Astrocyte of the spinal cord (primary cell): ENCODE results near the gene NINJ1.

Experiments
- DNase-seq: peaks from one replicate; pipeline ENCODE4 v3.0.0; 2011; ENCODE audit warnings: low read depth, low spot score
- H3K4me3 ChIP-seq: 2 replicates; pipeline ENCODE4 v1.5.1; 2011; ENCODE audit warnings: low read depth, mild to moderate bottlenecking, low read length, moderate library complexity
- in situ Hi-C: cut with HindIII; loops from 2 replicates; pipeline ENCODE4 v1.10.0; 2017; ENCODE audit warnings: low sequenced_read_pairs
- TF ChIP-seq, protein P1 (sequence below): IDR thresholded peaks from 2 replicates; pipeline ENCODE4 v1.5.1; 2012; ENCODE audit warnings: low read depth, mild to moderate bottlenecking, low read length, inconsistent platforms

Gene NINJ1

DNA sequence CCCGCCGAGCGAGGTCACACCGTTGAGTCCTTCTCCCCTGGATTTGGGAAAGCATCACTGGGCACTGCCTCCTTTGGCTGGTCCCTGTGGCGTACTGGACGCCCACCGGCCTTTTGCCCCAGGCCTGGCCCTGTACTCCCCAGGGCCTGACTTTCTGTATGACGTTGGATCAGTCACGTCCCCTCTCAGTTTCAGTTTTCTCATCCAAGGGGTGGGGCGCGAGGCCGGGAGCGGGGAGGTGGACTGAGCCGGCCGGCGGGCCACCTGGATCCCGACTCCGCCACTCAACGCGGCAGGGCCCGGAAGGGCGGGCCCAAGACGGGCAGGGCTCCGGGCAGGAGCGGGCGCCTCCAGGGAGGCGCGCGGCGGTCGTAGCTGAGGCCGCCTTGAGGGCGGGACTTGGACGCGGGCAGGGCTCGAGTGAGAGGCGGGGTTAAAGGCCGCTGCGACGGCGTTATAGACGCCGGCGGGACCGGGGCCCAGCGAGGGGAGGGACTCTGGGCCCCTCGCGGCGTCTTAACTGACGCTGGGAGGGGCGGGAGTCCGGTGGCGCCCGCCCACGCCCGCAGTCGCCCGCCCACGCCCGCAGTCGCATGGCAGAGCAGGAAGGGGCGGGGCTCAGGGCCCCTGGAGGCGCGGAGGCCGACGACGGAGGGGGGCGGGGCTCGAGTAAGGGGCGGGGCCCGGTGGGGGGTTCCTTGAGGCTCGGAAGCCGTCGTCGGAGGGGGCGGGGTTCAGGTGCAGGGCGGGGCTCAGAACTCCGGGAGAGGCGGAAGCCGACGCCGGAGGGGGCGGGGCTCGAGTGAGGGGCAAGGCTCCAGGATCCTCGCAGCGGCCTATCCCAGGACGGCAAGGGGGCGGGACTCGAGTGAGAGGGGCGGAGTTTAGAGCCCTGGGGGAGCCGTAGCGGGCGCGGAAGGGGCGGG is 38.6 kb downstream of the NINJ1 start:
- peak; percentile 99 for DNase-seq
- H3K4me3 ChIP-seq = peak overlapping the region; percentile 38
- in situ Hi-C loops = no loop called here
- TF ChIP-seq, protein P1, sequence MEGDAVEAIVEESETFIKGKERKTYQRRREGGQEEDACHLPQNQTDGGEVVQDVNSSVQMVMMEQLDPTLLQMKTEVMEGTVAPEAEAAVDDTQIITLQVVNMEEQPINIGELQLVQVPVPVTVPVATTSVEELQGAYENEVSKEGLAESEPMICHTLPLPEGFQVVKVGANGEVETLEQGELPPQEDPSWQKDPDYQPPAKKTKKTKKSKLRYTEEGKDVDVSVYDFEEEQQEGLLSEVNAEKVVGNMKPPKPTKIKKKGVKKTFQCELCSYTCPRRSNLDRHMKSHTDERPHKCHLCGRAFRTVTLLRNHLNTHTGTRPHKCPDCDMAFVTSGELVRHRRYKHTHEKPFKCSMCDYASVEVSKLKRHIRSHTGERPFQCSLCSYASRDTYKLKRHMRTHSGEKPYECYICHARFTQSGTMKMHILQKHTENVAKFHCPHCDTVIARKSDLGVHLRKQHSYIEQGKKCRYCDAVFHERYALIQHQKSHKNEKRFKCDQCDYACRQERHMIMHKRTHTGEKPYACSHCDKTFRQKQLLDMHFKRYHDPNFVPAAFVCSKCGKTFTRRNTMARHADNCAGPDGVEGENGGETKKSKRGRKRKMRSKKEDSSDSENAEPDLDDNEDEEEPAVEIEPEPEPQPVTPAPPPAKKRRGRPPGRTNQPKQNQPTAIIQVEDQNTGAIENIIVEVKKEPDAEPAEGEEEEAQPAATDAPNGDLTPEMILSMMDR = no peak

DNA sequence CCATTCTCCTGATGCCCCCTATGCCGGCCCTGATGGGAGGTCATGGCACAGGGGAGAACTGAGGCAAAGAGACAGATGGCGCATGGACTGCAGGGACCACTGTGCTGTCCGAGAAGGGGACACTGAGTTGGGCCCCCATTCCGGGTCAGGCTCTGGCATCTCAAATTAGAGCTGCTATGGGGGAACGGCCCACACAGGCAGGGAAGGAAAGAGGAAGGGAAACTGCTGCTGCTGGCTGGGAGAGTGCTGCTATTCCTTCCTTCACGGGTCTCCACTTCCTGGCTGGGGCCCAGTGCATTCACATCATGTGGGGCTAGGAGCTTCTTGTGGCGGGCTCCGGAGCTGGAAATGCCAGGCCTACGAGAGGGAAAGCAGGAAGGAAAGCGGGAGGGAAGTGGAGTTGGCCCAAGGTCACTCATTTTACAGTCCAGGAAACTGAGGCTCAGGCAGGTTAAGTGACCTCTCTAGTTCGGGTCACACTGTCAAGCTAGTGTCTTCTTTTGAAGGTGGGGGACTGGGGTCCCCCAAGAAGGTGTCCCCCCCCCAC is 39.3 kb downstream of the NINJ1 start:
- TF ChIP-seq, protein P1 = no peak
- DNase-seq = no peak
- H3K4me3 ChIP-seq = peak overlapping the region; percentile 38
- in situ Hi-C loops = no loop called here

DNA sequence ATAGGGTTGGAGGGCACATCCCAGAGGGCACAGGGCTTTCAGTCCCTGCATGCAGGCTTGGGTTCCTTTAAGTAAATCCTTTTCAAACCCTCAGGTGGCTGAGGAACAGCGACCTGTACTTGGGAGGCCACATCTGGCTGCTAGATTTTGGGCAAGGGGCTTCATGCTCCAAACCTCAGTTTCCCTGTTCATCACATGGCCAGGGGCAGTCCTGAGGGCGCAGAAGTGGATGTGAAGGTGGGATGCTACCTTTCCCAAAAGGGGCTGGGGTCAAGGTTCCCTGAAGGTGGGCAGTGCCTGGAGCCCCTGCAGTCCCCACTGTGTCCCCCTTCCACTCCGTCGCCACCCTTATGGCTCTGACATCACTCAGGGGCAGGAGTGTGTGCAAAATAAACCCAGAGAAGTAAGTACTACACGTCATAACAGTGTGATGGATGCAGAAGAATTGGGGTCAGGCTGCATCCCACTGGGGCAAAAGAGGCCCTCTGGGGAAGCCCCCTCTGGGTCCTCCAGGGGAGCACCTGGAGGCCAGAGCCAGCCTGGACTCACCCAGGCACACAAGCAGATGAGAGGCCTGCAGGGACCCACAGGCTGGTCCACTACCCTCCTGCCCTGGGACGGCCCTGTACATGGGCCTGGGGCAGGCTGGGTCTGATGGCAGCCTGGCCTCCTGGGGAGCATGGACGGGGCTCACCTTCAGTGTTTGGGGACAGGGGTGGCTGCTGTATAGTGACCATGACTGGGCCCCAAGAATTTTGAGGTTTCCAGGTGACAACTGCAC is 40.0 kb downstream of the NINJ1 start:
- H3K4me3 ChIP-seq = no peak overlapping the region
- DNase-seq = no peak
- TF ChIP-seq, protein P1 = no peak
- in situ Hi-C loops = no loop called here

DNA sequence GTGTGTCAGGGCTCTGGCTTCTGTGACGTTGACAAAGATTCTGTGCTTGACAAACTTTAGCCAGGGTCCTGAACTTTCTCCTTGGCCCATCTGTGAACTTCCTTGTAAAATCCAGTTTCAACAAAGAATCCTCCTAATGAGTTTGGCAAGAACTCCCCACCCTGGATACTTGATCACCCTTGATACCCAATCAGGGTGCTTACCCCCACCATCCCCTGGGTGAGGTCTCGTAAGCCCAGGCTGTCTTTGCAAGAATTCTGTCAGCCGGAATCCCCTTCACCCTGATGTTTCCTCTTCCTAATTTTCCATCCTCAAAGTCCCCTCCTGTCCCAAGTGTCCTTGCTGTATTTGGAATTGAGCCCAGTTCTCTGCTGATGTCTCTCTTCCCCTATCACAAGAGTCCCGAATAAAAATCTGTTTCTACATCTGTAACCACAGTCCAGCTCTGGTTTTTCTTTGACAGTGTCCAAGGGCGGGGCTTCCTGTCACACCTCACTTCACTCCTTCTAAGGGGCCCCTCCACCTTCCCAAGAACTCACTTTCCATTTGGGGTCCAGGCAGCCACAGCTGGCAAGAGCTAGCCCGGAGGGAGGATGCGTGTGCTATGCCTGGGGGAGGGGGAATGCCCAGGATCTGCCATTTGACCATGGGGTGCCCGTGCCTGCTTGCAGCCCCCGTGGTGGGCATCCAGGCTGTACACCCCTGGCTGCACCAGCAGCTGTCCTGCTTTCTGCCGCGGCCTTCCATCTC is 40.7 kb downstream of the NINJ1 start:
- no peak for DNase-seq
- in situ Hi-C loops = no loop called here
- no peak overlapping the region for H3K4me3 ChIP-seq

DNA sequence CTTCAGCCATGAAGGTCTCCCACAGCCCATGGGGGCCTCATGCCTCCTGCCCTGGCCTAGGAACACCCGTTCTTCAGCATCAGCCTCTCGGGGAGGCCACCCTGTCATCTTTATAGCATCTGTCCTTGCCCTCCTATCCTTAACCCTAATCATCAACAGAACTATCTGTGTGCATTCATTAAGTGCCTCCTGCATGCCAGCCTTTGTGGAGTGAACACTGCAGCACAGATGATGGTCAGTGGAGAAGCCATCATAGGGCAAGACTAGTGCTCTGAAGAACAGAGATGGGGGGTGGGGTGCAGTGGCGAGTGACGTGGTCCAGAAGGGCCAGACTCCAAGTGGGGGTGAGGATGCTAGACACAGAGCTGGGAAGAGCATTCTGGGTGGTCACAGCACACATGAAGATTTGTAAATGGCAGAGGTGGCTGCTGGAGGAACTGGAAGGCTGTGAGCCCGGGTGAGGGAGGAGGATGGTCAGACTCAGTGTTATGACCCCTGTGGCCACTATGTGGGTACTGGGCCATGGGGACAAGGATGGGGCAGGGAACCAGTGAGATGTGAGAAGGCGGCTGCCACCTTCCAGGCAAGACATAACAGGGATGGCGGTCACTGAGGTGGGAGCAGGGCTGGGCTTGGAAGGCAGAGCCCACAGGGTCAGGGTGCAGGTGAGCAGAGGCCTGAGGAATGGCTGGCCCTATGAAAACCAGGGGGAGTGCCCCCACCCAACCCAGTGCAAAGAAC is 41.6 kb downstream of the NINJ1 start:
- no peak overlapping the region for H3K4me3 ChIP-seq
- TF ChIP-seq, protein P1 = no peak
- in situ Hi-C loops = no loop called here
- DNase-seq = no peak

More for the DNA sequence above, 40.7 kb downstream of the NINJ1 start:
- TF ChIP-seq, protein P1 = no peak
